ENCODE results near the gene CFAP74.

Gene CFAP74

DNA sequence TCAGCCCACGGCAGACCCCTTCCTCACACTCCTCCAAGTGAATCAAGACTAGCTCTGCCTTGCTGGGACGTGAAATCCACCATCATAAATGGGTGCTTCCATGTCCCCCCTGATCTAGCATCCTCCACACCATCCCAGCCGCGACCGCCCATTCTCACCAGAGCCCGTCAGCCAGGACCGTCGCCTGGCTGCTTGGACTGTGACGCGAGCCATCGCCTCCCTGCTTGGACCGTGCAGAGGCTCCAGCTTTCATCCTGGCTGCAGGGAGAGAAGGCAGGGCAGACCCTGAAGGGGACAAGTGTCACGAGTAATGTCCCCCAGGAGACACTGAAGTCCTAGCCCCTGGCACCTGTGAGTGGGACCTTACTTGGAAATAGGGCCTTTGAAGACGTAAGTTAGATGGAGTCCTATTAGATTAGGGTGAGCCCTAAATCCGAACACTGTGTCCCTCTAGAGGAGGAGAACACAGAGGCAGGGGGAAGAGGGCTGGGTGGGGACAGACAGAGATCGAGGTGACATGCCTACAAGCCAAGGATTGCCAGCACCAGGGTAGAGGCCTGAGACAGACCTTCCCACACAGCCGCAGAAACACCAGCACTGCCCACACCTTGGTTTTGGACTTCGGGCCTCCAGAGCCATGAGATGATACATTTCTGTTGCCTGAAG lies 33.9 kb upstream of the CFAP74 start:
- H3K9ac ChIP-seq (ENCODE audit: low read depth, low read length), result no peak overlapping the region
- H3K36me3 ChIP-seq (ENCODE audit: insufficient read depth, low read depth, low read length), result no peaks in the 10 kb centered on the region
- no peaks in the 10 kb centered on the region for H3K4me1 ChIP-seq (ENCODE audit: insufficient read depth, low read length)
- no peaks in the 10 kb centered on the region for H3K27me3 ChIP-seq (ENCODE audit: insufficient read depth, low read length)
- no peaks in the 10 kb centered on the region for H3K9me3 ChIP-seq (ENCODE audit: insufficient read depth, low read depth, low read length)
- H3K4me3 ChIP-seq (ENCODE audit: low read length), result no peak overlapping the region
- no peak overlapping the region for H3K27ac ChIP-seq (ENCODE audit: low read length)

DNA sequence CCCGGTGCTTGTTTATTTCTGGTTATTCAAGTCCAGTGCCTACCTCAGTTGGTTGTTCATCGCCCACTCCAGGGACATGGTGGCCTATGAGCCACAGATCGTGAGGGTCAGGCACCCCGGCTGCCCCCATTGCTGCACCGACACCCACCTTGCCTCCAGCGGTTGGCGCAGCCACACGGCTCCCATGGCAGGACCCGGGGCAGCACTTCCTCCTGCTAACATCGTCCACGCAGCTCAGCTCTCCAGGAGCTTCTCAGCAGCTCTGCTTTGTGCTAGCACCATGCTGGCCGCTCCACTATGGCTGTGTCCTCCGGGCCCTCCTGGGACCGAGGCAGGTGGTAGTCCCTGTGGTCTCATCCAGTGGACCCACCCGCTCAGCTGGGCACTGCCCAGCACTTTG lies 32.7 kb upstream of the CFAP74 start:
- Histone ChIP-seq H3K4me1 (ENCODE audit: insufficient read depth, low read length) (no peaks in the 10 kb centered on the region), H3K27me3 (ENCODE audit: insufficient read depth, low read length) (no peaks in the 10 kb centered on the region), H3K9me3 (ENCODE audit: insufficient read depth, low read depth, low read length) (no peaks in the 10 kb centered on the region), H3K36me3 (ENCODE audit: insufficient read depth, low read depth, low read length) (no peaks in the 10 kb centered on the region), H3K9ac (ENCODE audit: low read depth, low read length) (no peak overlapping the region), H3K27ac (ENCODE audit: low read length) (no peak overlapping the region), H3K4me3 (ENCODE audit: low read length) (no peak overlapping the region)

DNA sequence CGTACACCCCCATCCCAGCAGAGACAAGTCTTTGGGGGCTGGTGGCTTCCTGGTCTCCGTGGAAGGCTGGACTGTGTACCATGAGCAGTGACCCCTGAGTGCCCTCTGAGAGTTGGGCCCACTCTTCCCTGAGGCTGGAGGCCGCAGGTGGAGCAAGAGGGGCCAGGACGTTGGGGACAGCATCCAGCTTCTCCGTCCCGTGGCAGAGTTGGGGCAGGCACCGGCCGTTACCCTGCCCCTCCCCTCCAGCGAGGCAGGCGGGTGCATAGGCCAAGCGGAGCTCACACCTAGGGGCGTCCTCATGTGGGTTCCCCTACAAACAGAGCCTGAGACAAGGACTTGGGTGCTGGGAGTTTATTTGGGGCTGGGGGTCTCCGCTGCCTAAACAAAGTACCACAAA lies 29.6 kb upstream of the CFAP74 start:
- Histone ChIP-seq H3K4me1 (ENCODE audit: insufficient read depth, low read length) (no peaks in the 10 kb centered on the region), H3K9me3 (ENCODE audit: insufficient read depth, low read depth, low read length) (no peaks in the 10 kb centered on the region), H3K27ac (ENCODE audit: low read length) (no peak overlapping the region)

DNA sequence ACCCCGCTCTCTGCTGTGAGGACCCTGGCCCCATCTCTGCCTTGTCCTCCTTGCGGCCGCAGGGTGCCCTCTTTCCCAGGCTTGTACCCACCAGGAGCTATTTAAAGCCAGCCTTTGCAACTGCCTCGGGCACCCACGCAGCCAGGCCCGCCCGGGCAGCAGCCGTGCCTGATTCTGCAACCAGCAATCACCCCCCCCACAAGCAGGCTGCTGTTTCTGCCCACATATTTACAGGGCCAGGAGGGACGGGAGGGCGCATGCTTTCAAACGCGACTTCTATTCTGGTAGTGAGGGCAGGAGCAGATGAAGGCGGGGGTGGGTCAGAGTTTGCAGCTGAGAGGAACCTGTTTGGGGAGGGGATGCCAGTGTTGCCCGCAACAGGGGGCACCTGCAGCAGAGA lies 29.2 kb upstream of the CFAP74 start:
- no peaks in the 10 kb centered on the region for H3K27me3 ChIP-seq (ENCODE audit: insufficient read depth, low read length)
- H3K9ac ChIP-seq (ENCODE audit: low read depth, low read length), result no peak overlapping the region
- H3K4me1 ChIP-seq (ENCODE audit: insufficient read depth, low read length), result no peaks in the 10 kb centered on the region
- H3K36me3 ChIP-seq (ENCODE audit: insufficient read depth, low read depth, low read length), result no peaks in the 10 kb centered on the region
- no peak overlapping the region for H3K27ac ChIP-seq (ENCODE audit: low read length)
- H3K9me3 ChIP-seq (ENCODE audit: insufficient read depth, low read depth, low read length), result no peaks in the 10 kb centered on the region
- H3K4me3 ChIP-seq (ENCODE audit: low read length), result no peak overlapping the region

More for the DNA sequence above, 29.6 kb upstream of the CFAP74 start:
- no peak overlapping the region for H3K4me3 ChIP-seq (ENCODE audit: low read length)
- H3K36me3 ChIP-seq (ENCODE audit: insufficient read depth, low read depth, low read length), result no peaks in the 10 kb centered on the region
- no peak overlapping the region for H3K9ac ChIP-seq (ENCODE audit: low read depth, low read length)
- H3K27me3 ChIP-seq (ENCODE audit: insufficient read depth, low read length), result no peaks in the 10 kb centered on the region

DNA sequence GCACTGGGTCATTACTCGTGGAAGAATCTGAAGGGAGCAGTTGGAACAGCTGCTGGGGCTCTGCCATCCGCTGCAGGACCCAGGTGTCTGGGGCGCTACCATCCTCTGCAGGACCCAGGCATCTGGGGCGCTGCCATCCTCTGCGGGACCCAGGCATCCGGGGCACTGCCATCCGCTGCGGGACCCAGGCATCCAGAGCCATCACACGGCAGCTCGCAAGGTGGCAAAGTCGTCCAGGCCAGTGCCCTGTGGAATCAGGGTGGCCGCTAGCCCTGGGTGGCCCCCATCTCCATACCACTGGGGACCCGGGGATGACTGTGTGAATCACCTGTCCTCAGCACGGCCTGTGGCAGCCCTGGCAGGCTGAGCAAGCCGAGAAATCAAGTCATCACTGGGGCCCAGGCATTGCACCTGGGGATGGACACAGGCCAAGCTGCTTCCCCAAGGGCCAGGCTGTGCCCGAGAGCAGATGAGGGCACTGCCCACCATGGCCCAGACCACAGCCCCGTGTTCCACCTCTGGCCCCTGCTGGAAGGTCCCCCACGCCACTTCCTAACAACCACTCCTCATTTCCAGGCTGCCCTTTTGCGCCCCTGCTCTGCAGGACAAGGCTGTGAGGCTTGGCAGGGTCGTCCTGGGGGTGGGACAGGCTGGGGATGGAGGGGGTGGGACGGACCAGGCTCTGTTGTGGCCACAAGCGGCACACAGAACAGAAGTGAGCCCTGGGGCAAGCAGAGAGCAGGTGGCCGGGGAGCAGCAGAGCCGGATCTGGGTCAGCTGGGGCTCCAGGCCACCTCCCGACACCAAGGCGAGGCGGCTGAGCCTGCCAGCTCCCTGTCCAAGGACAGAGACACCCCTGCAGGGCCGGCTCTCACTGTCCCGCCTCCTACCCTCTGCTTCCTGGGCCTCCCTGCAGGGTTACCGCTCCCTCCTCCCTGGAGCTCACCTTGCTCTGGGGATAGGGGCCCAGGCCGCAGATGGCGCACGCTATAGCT lies 28.3 kb upstream of the CFAP74 start:
- Histone ChIP-seq H3K27ac (ENCODE audit: low read length) (no peak overlapping the region), H3K9ac (ENCODE audit: low read depth, low read length) (no peak overlapping the region), H3K36me3 (ENCODE audit: insufficient read depth, low read depth, low read length) (no peaks in the 10 kb centered on the region), H3K4me3 (ENCODE audit: low read length) (no peak overlapping the region), H3K27me3 (ENCODE audit: insufficient read depth, low read length) (no peaks in the 10 kb centered on the region), H3K9me3 (ENCODE audit: insufficient read depth, low read depth, low read length) (no peaks in the 10 kb centered on the region), H3K4me1 (ENCODE audit: insufficient read depth, low read length) (no peaks in the 10 kb centered on the region)

DNA sequence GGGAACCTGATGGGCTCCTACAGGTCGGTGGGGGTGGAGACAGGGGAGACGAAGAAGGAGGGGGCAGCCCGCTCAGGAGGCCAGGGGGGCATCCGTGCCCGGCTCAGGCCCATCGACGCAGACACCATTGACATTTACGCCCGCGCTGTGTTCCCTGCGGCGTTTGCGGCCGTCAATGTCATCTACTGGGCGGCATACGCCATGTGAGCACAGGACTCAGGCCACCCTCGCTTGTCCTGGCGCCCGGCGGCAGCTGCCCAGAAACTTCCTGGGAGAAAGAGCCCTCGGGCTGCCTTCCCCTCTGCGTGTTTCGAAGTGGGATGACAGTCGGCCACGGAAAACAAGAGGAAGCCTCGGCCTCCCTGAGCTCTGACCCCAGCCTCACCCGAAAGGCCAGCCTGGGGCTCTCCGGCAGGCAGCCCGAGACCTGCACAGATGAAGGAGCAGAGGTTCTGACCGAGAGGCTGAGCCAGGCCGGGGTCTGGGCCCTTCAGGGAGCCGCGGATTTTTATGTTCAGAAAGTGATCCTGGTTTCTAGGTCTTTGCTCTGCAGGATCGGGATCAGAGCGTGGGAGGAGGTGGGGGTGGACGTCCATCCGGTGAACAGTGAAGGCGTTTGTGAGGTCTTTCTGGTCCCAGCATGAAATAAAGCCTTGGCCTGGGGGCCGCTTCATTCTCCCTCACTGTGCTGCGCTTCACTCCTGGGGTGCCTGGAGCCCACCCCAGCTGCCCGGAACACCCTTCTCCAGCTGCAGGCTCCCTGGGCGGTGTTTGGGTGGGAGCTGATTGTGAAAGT lies 26.7 kb upstream of the CFAP74 start:
- Histone ChIP-seq H3K27me3 (ENCODE audit: insufficient read depth, low read length) (no peaks in the 10 kb centered on the region), H3K9ac (ENCODE audit: low read depth, low read length) (no peak overlapping the region), H3K36me3 (ENCODE audit: insufficient read depth, low read depth, low read length) (no peaks in the 10 kb centered on the region), H3K4me3 (ENCODE audit: low read length) (no peak overlapping the region), H3K27ac (ENCODE audit: low read length) (no peak overlapping the region), H3K4me1 (ENCODE audit: insufficient read depth, low read length) (no peaks in the 10 kb centered on the region), H3K9me3 (ENCODE audit: insufficient read depth, low read depth, low read length) (no peaks in the 10 kb centered on the region)

DNA sequence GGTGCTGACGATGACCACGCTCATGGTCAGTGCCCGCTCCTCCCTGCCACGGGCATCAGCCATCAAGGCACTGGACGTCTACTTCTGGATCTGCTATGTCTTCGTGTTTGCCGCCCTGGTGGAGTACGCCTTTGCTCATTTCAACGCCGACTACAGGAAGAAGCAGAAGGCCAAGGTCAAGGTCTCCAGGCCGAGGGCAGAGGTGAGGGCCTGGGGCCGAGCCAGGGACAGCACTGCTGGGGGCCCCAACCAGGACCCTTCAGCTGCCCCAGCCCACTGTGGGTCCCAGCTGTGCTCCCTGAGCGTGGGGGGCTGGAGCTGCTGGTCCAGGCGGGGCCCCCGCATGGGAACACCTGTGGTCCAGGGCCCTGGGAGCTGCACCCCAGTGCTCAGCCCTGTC lies 26.0 kb upstream of the CFAP74 start:
- Histone ChIP-seq H3K27ac (ENCODE audit: low read length) (no peak overlapping the region), H3K9ac (ENCODE audit: low read depth, low read length) (no peak overlapping the region), H3K9me3 (ENCODE audit: insufficient read depth, low read depth, low read length) (no peaks in the 10 kb centered on the region), H3K36me3 (ENCODE audit: insufficient read depth, low read depth, low read length) (no peaks in the 10 kb centered on the region), H3K4me3 (ENCODE audit: low read length) (no peak overlapping the region), H3K4me1 (ENCODE audit: insufficient read depth, low read length) (no peaks in the 10 kb centered on the region), H3K27me3 (ENCODE audit: insufficient read depth, low read length) (no peaks in the 10 kb centered on the region)

DNA sequence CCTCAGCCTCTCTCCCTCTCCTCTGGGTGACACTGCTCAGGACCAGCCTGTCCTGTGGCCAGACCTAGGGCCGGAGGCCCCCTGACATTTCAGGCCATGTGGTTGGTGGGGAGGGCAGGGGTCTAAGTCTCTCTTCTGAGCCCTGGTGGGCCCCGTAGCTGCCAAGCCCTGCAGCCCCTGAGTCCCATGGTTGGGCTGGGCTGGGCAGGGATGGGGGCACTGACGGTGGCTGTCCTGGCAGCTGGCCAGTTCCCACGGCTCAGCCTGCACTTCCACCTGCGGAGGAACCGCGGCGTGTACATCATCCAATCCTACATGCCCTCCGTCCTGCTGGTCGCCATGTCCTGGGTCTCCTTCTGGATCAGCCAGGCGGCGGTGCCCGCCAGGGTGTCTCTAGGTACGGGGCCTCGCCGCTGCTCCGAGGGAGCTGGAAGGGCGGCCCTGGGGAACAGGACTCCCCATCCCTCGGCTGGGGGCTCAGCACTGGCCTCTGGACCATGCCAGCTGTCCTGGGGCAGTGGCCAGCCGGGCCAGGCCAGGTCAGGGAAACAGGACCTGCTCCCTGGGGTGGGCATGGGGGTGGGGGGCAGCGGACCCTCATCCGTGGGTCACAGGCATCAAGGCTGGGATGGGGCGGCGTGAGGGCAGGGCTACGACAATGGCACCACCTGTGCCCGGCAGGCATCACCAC lies 25.4 kb upstream of the CFAP74 start:
- Histone ChIP-seq H3K36me3 (ENCODE audit: insufficient read depth, low read depth, low read length) (no peaks in the 10 kb centered on the region), H3K27ac (ENCODE audit: low read length) (no peak overlapping the region), H3K27me3 (ENCODE audit: insufficient read depth, low read length) (no peaks in the 10 kb centered on the region)

DNA sequence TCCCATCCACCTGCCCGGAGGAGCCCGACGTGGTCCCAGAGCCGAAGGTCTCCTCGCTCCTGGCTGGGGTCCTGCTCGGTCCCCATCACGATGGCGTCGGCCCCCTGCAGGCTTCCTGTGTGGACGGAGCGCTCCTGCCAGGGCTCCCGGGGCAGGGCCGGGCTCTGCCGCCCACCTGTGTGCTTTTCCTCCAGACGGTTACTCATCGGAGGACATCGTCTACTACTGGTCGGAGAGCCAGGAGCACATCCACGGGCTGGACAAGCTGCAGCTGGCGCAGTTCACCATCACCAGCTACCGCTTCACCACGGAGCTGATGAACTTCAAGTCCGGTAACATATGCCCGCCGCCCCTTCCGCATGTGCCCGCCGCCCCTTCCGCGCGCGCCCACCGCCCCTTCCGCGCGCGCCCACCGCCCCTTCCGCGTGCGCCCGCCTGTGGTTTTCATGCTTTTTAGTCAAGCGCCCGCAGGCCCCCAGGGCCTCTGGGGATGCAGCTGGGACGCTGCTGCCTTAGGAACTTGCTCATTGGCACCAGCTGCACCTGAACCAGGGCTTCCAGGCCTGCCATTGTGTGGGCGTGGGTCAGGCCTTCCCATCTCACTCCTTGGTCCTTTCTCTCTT lies 24.5 kb upstream of the CFAP74 start:
- H3K36me3 ChIP-seq (ENCODE audit: insufficient read depth, low read depth, low read length), result no peaks in the 10 kb centered on the region
- no peak overlapping the region for H3K4me3 ChIP-seq (ENCODE audit: low read length)
- H3K27me3 ChIP-seq (ENCODE audit: insufficient read depth, low read length), result no peaks in the 10 kb centered on the region
- no peaks in the 10 kb centered on the region for H3K4me1 ChIP-seq (ENCODE audit: insufficient read depth, low read length)
- H3K9ac ChIP-seq (ENCODE audit: low read depth, low read length), result no peak overlapping the region
- no peaks in the 10 kb centered on the region for H3K9me3 ChIP-seq (ENCODE audit: insufficient read depth, low read depth, low read length)
- H3K27ac ChIP-seq (ENCODE audit: low read length), result no peak overlapping the region

More for the DNA sequence above, 25.4 kb upstream of the CFAP74 start:
- H3K9ac ChIP-seq (ENCODE audit: low read depth, low read length), result no peak overlapping the region
- H3K9me3 ChIP-seq (ENCODE audit: insufficient read depth, low read depth, low read length), result no peaks in the 10 kb centered on the region
- H3K4me1 ChIP-seq (ENCODE audit: insufficient read depth, low read length), result no peaks in the 10 kb centered on the region
- no peak overlapping the region for H3K4me3 ChIP-seq (ENCODE audit: low read length)

DNA sequence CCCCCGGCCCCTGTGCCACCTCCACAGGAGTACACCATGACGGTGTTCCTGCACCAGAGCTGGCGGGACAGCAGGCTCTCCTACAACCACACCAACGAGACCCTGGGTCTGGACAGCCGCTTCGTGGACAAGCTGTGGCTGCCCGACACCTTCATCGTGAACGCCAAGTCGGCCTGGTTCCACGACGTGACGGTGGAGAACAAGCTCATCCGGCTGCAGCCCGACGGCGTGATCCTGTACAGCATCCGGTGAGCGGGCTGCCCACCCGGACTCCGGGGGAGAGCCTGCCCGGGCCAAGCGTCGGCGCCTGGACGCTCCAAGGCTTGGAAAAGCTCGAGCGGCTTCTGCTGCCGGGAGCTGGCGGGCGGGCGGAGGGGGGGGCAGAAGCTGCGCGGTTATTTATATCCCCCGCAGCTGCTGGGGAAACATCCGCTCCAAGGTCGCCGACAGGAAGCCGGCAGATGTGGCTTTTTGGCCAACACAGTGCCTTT lies 21.9 kb upstream of the CFAP74 start:
- H3K9me3 ChIP-seq (ENCODE audit: insufficient read depth, low read depth, low read length), result no peaks in the 10 kb centered on the region
- no peaks in the 10 kb centered on the region for H3K4me1 ChIP-seq (ENCODE audit: insufficient read depth, low read length)
- no peak overlapping the region for H3K4me3 ChIP-seq (ENCODE audit: low read length)
- H3K27me3 ChIP-seq (ENCODE audit: insufficient read depth, low read length), result peaks cover 18% of the 10 kb centered on the region
- H3K36me3 ChIP-seq (ENCODE audit: insufficient read depth, low read depth, low read length), result no peaks in the 10 kb centered on the region
- H3K27ac ChIP-seq (ENCODE audit: low read length), result no peak overlapping the region
- no peak overlapping the region for H3K9ac ChIP-seq (ENCODE audit: low read depth, low read length)

DNA sequence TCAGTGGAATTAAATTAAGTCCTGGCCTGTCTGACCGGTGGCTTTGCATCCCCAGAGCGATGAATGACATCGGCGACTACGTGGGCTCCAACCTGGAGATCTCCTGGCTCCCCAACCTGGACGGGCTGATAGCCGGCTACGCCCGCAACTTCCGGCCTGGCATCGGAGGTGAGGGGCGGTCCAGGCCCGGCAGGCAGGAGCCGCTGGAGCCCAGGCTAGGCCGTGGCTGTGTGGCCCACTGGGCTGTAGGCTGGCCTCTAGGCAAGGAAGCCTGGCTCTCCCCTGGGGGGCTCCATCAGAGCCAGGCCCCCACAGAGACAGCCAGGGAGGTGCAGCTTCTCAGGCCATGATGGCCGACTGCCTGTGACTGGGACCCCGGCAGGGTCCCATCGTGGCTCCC lies 21.3 kb upstream of the CFAP74 start:
- Histone ChIP-seq H3K4me3 (ENCODE audit: low read length) (no peak overlapping the region), H3K9me3 (ENCODE audit: insufficient read depth, low read depth, low read length) (no peaks in the 10 kb centered on the region), H3K27me3 (ENCODE audit: insufficient read depth, low read length) (peaks cover 24% of the 10 kb centered on the region), H3K36me3 (ENCODE audit: insufficient read depth, low read depth, low read length) (no peaks in the 10 kb centered on the region), H3K27ac (ENCODE audit: low read length) (no peak overlapping the region), H3K4me1 (ENCODE audit: insufficient read depth, low read length) (no peaks in the 10 kb centered on the region), H3K9ac (ENCODE audit: low read depth, low read length) (no peak overlapping the region)
